KG1 (cell line): ENCODE data around the gene ILKAP.

ENCODE experiments used
- DNase-seq: peaks from one replicate; lab custom pipeline; 2025; lab: John Stamatoyannopoulos, UW

ILKAP gene

GRCh38 chr2:238122287-238123217, 80.9 kb downstream of the ILKAP start:
- DNase-seq: no peak

DNA sequence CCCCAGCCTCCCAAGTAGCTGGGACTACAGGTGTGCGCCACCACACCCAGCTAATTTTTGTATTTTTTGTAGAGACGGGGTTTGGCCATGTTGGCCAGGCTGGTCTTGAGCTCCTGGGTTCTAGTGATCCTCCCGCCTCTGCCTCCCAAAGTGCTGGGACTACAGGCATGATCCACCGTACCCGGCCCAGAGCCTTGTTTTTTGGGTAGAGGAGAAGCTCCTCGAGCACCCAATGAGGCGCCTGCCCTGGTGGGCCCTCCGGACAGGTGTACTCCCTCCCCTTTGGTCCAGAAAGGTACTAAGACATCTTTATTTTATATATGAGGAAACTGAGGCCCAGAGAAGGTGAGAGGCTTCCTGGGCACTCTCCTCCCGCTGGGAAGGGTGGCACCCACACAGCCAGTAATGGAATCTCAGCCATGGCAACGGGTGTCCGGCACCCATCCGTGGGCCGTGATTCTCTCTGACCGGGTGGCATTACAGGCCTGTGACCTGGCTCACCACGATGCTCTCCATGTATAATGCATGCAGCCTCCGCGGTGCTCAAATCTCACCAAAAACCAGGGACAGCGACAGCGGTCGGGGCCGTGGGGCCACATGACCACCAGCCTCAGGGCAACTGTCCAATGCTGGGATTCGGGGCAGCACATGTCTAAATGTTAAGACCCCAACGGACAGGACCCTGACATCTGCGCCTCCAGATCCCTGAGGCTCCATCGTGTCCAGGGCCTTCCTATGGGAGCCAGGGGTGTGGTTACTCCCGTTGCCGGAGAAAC, 81.8 kb downstream of the ILKAP start:
- DNase-seq: no peak

- DNase-seq: no peak
Observed at GRCh38 chr2:238120463-238121298, 82.8 kb downstream of the ILKAP start.
